ENCODE results near the gene LAMA3.

The LAMA3 gene

GRCh38 chr18:23669804-23670405 is 19.3 kb upstream of the LAMA3 start:
- no peak for DNase-seq (ENCODE audit: low read depth, low spot score)

GRCh38 chr18:23671564-23671963 is 17.7 kb upstream of the LAMA3 start:
- DNase-seq (ENCODE audit: low read depth, low spot score): no peak

GRCh38 chr18:23673725-23674124 is 15.5 kb upstream of the LAMA3 start:
- DNase-seq (ENCODE audit: low read depth, low spot score): no peak

GRCh38 chr18:23675236-23675635 is 14.0 kb upstream of the LAMA3 start:
- no peak for DNase-seq (ENCODE audit: low read depth, low spot score)

- DNase-seq (ENCODE audit: low read depth, low spot score): no peak
Measured at GRCh38 chr18:23675896-23676295, 13.4 kb upstream of the LAMA3 start.

GRCh38 chr18:23682045-23682444 is 7.2 kb upstream of the LAMA3 start:
- no peak for DNase-seq (ENCODE audit: low read depth, low spot score)

GRCh38 chr18:23682472-23682871 is 6.8 kb upstream of the LAMA3 start:
- no peak for DNase-seq (ENCODE audit: low read depth, low spot score)

- DNase-seq (ENCODE audit: low read depth, low spot score): no peak
Measured at GRCh38 chr18:23683155-23683554, 6.1 kb upstream of the LAMA3 start.

- no peak for DNase-seq (ENCODE audit: low read depth, low spot score)
Measured at GRCh38 chr18:23683671-23684070, 5.6 kb upstream of the LAMA3 start.

GRCh38 chr18:23684515-23685197 is 4.6 kb upstream of the LAMA3 start:
- no peak for DNase-seq (ENCODE audit: low read depth, low spot score)

- no peak for DNase-seq (ENCODE audit: low read depth, low spot score)
Measured at GRCh38 chr18:23688528-23688927, 725 bp upstream of the LAMA3 start.

- DNase-seq (ENCODE audit: low read depth, low spot score): no peak
Measured at GRCh38 chr18:23689616-23690504, 607 bp downstream of the LAMA3 start.

- no peak for DNase-seq (ENCODE audit: low read depth, low spot score)
Measured at GRCh38 chr18:23690505-23691068, 1.3 kb downstream of the LAMA3 start.

- no peak for DNase-seq (ENCODE audit: low read depth, low spot score)
Measured at GRCh38 chr18:23693846-23694245, 4.6 kb downstream of the LAMA3 start.

- DNase-seq (ENCODE audit: low read depth, low spot score): no peak
Measured at GRCh38 chr18:23694637-23695430, 5.6 kb downstream of the LAMA3 start.

- DNase-seq (ENCODE audit: low read depth, low spot score): no peak
Measured at GRCh38 chr18:23701017-23701416, 11.8 kb downstream of the LAMA3 start.

GRCh38 chr18:23701544-23702064 is 12.4 kb downstream of the LAMA3 start:
- DNase-seq (ENCODE audit: low read depth, low spot score): no peak

- no peak for DNase-seq (ENCODE audit: low read depth, low spot score)
Measured at GRCh38 chr18:23702606-23703005, 13.4 kb downstream of the LAMA3 start.

- no peak for DNase-seq (ENCODE audit: low read depth, low spot score)
Measured at GRCh38 chr18:23703057-23703986, 14.1 kb downstream of the LAMA3 start.

GRCh38 chr18:23703987-23704384 is 14.7 kb downstream of the LAMA3 start:
- no peak for DNase-seq (ENCODE audit: low read depth, low spot score)

All from iPS DF 19.7 (cell line).